HL-60/S4 treated with retinoic acid at 250 ng/mL for 4 days and 3 days (cell line): ENCODE results near the gene STN1.

ENCODE experiments used
- in situ Hi-C: fragments of 300-500 bp; cut with MboI; formaldehyde crosslinking; loops from 2 replicates; pipeline ENCODE4 v1.7.0; 2022; ENCODE audit warnings: low sequenced_read_pairs

Gene STN1, protein sequence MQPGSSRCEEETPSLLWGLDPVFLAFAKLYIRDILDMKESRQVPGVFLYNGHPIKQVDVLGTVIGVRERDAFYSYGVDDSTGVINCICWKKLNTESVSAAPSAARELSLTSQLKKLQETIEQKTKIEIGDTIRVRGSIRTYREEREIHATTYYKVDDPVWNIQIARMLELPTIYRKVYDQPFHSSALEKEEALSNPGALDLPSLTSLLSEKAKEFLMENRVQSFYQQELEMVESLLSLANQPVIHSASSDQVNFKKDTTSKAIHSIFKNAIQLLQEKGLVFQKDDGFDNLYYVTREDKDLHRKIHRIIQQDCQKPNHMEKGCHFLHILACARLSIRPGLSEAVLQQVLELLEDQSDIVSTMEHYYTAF

DNA sequence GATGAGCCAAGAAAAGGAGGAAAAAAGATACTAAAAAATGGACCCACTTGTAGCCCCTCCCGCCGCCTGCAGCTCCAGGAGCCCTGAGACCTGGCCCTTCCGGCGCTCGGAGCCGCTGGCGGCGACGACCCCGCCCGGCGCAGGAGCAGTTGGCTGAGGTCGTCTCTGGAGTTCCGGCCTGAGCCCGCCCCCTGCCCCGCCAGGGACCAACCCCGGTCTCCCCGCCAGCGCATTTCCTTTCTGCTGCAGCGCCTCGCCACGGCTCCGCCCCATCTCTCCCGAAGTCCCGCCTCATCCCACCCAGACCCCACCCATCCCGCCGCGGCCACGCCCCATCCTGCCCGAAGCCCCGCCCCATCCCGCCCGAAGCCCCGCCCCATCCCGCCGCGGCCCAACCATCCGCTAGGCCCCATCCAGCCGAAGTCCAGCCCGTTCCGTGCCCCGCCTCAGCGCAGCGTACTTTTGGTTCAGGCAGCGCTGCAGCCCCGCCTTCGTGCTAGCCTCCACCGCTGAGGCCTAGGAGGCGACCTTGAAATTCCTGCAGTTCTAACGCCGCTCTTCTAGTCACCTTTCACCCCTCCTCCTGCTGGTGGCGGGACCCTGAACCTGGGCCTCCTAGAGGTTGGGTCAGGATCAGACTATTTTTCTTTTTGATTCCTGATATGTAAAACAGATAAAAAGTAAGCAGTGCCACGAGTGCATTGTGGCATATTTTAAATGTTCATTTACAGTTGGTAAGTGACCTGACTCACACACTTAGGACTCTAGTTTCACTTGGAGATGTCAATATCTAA is at the start of gene STN1:
TSS of gene STN1 (minus strand) at position 132 of the 794 bp plus-strand sequence. CDS start 590 bp downstream, outside the sequence.
- in situ Hi-C loops, result no loop called here

DNA sequence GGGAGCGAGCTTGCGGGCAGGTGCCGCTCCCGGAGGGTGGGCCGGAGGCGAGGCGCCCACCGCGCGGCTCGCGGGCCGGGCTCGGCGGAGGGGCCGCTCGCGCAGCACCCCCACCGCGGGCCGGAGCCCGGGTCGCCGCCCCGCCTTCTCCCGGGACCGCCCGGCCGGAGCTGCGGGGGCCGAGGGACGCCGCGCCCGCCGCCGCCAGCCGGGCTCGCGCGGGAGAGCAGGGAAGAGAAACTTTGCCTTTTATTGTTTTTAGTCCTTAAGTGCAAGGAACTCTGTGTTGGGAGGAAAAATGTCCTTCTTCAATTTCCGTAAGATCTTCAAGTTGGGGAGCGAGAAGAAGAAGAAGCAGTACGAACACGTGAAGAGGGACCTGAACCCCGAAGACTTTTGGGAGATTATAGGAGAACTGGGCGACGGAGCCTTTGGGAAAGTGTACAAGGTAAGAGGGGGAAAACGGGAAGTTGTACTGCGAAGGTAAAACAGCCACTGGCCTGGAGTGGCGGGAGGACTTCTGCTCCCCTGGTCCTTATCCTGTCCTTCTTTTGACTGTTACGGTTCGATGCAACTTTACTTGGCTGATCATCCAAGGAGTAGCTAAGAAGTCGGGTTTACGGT is 49.6 kb upstream of the STN1 start:
- in situ Hi-C loops, result no loop called here

DNA sequence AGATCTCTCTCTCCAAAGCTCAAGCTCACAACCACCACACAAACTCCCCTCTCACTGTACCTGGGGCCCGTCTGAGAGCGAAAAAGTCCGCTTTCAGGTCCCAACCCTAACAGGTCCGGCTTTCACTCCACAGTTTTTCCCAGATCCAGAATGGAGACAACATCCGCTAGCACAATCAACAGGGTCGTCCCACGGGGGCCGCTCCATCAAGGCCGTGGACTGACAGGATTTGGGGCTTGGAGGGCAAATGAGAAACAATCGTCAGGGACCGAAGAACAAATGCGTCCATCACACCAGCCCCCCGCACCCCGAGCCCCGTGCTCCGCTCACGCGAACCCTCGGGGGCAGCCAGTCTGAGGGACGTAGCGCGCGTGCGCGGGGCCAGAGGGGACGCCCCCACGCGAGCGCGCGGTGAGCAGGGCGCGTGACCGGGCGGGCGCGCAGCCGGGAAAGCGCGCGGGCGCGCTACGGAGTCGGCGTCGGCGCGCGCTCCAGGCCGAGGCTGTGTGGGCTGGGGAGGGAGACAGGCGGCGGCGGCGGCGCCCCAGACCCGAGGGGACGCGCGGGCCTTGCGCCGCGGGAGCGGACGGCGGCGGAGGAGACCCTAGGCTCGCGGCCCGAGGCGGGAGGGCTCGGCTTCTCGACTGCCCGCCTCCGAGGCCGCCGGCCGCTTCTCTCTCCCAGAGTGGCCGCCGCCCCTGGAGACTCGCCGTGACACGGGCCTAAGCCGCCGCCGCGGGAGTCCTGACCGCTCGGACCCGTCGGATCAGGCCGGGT is 48.9 kb upstream of the STN1 start, which contains the start of gene SLK:
TSS of gene SLK (plus strand) at position 470 of the 777 bp plus-strand sequence. CDS start 606 bp downstream, outside the sequence.
- in situ Hi-C loops, result no loop called here

DNA sequence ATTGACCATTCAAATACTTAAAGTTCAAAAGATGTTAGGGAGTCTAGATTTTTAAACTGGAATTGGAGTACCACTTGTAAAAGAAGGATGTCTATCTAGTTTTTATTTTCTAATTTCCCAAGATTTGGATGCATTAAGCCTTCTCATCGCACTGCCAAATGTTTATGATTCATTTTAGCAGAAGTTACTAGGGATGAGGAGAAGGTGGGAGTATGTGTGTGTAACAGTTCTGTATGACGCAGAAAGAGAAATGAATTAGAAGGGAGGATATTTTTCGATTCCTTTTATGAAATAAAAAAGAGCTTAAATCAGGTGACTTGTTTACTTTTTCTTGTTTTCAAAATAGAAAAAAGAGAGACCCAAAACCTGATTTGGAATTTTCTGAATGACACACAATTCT is 42.1 kb upstream of the STN1 start:
- in situ Hi-C loops, result no loop called here

DNA sequence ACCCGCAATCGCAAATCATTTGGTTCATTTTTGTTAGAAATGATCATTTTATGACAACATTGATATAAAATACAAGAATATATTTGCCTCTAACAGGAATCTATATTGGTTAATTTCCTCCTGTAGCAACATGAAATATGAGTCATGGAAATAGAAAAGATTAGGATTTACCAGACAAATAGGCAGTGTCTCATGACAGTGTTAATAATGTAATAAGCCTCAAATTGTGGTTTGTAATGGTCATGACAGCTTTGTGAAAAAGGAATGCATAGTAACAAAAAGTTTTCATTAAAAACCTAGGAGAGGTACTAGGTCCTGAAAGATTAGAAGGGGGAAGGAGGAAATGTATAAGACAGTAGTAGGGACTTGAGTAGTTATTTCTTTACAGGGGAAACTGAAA is 41.0 kb upstream of the STN1 start:
- in situ Hi-C loops, result no loop called here

DNA sequence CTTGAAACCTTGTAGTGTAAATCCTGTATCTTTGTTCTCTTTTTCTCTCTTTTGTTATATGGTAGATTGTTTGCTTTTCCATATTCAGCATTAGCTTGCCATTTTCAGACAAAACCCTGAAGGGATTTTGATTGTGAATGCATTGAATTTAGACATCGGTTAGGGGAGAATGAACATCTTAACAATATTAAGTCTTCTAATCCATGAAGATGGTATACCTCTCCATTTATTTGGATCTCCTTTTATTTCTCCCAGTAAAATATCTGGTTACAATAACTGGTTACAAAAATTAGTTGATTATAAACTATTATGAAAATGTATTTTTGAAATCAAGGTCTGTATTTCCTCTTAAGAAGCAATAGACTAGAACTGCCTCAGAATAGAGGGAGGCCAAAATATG is 36.6 kb upstream of the STN1 start:
- in situ Hi-C loops, result no loop called here

DNA sequence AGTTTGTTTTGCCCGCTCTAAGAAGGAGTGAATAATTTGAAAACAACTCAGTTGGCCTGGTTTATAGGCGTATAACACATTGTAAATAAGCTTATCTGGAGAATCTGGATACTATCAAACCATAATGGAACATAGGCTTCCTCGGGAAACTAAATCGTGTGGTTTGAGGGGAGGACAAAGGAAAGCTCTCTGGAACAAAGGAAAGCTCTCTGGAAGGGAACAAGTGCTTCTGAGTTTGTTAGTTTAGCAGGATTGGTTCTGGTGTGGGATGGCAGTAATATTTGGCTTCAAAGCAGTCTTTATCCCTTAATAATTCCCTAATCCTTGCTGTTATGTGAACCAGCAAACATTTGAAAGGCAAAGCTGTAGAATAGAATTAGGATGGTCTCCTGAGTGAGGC is 34.0 kb upstream of the STN1 start:
- in situ Hi-C loops, result no loop called here

DNA sequence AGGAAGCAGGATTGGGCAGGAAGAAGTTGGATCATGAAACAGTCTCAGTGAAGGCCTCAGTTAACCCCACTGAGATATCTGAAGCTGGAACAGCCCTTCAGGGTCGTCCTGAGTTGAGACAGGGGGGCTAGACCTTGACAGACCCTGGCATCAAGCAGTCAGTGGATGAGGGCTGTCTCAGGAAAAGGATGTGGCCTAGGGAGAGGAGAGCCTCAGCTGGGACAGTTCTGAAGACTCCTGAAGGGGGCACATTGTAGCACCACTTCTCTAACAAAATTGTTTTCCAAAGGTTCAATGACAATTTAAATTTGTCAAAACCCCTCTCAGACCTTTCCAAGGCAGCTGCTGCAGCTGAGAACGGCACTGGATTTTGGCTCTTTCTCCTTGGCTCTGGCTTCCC is 33.2 kb upstream of the STN1 start:
- in situ Hi-C loops, result no loop called here

DNA sequence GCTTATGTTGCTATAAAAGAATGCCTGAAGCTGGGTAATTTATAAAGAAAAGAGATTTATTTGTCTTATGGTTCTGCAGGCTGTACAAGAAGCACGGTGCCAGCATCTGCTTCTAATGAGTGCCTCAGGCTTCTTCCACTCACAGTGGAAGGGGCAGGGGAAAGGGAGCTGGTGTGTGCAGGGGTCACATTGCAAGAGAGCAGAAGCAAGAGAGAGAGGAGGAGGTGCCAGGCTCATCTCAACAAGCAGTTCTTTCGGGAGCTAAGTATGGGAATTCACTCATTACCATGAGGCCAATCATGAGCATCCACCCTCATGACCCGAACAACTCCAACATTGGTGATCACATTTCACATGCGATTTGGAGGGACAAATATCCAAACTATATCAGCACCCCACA is 31.7 kb upstream of the STN1 start:
- in situ Hi-C loops, result no loop called here

DNA sequence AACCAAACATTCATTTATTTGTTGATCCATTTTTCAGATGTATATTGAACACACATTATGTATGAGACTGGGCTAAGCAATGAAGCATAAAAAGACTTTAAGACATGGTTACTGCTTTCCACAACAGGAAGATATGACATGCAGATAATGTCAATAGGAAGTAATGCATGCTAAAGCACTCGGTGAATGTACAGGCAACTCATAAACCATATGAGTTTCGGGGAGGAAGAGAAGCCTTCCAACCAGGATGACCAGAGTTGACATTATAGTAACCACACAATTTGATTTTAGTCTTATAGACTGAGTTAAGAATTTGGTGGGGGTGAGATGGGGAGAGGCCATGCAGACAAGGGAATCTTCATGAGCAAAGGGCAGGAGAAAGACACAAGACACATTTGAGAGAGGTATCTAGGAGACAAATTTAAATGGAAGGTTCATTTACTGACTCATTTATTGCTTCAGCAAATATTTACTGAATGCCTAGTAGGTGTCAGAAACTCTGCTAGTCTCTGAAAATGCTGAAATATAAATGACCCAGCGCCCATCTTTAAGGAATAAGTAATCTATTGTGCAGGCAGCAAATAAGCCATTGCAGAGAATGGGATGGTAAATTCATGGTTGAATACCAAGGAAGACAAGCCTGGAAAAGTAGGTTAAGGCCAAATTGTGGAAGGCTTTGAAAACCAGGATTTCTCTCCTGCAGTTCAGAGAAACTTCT is 30.0 kb upstream of the STN1 start:
- in situ Hi-C loops, result no loop called here

DNA sequence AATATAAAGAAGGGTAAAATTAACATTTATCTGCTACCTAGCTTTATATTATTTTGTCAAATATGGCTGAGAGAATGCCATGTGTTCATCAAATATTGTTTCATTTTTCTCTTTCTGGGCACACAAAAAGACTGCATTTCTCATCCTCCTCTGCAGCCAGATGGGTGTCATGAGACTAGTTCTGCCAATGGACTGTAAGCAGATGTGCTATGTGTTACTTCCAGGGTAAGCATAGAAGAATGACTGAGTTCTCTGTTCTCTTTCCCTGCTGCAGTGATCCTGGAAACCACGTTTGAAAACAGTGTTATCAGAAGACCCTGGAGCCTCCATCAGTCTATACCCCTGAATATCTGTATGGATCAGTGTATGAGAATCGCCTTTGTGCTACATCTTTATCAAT is 24.9 kb upstream of the STN1 start:
- in situ Hi-C loops, result no loop called here

DNA sequence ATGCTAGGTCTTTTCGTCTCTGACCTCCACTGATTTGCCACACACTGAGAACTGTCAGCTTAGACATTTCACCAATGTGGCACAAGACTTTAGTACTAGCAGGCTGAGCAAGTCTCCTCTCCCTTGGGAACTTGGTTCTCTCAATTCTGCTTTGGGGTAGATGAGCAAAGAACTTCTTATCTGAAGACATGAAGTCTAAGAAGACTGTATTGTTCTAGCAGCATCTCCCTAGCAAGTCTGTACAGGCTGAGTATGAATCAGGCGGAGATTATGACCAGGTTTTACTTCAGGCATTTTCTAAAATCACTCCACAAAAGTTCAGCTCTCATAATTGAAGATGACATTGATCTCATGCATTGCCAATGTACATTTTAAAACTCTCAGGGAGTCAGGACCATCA is 23.8 kb upstream of the STN1 start:
- in situ Hi-C loops, result no loop called here

DNA sequence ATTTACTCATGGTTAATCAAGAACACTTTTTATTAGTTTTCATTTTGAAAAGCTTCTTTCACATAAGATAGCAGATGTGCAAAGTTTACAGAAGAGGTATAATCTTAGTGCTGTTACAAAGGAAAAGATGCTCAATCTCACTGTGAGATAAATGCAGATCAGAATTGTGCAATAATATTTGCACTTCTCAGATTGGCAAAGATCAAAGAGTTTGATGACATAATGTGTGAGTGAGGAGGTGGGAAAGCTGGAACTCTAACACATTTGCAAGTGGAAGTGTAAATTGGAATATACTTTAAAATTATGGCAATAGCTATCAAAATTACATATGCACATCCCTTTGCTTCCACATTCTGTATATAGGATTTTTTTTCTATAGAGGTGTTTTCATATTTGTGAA is 21.5 kb upstream of the STN1 start:
- in situ Hi-C loops, result no loop called here

DNA sequence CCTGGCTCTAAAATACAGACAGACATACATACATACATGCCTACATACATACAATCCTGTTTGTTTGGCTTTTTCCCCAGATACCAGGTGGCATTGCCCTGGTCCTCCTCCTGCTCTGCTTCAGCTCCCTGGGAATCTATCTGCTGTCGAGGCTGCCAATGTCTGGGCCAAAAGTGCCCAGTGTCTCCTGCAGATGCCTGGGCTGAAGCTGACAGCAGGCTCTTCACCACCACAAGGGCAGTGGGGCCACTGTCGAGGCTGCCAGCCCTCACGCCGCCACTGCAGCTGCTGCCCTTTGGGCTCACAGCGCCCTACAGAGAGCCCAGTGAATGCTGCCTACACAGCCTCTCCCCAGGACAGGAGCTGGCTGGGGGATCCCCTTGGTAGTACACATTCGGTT is 18.0 kb upstream of the STN1 start:
- in situ Hi-C loops, result no loop called here

DNA sequence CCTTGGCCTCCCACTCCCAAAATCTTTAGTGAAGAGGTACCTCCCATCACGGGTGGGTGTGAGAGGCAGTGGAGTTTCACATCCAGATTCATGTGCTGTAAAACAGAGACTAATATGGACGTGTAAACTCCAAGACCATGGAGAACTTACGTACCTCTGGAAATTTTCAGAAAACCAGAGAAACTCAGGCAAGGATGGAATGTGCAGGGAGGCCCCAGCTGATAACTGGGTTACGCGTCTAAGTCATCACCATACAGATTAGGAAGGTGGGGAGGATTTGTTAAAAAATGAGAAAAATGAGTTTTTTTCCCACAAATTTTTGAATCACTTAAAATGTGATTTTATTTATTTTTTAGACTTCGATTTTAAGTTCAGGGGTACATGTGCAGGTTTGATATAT is 16.3 kb upstream of the STN1 start:
- in situ Hi-C loops, result no loop called here

DNA sequence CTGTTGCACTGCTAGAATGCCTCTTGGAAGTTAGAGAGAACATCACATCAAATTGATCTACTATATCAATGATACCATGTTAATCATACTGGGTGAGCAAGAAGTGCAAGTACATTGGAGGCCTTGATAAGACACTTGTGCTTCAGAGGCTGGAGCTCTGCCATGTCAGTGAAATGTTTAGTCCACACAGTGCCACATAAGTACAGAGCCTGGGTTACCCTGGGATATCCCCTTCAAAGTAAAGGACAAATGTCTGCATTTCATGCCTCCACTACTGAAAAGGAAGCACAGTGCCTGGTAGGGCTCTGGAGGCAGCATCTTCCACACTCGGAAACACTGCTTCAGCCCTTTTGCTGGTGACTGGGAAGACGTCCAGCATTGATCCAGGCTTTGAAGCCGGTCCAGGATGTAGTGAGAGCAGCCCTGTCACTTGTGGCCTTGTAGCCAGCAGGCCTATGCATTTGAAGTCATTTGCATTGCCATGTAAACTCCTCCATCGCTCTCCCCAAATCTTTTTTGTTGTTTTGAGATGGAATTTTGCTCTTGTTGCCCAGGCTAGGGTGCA is 15.7 kb upstream of the STN1 start:
- in situ Hi-C loops, result no loop called here

DNA sequence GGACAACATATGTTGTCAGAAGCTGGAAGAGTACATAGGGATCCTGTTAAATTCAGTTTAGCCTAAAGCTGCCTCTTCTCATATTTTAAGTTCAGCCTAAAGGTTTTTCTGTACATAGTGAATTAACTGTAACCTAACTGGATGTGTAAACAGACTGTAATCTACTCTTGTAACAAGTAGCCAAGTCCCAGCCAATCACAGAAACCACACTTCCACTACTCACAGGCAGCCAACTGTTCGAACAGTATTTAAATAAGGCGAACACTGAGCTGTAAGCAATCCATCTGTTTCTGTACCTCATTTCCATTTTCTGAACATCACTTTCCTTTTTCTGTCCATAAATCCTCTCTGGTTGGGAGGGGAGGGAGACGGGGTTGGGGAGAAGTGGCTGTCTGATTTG is 15.0 kb upstream of the STN1 start:
- in situ Hi-C loops, result no loop called here

DNA sequence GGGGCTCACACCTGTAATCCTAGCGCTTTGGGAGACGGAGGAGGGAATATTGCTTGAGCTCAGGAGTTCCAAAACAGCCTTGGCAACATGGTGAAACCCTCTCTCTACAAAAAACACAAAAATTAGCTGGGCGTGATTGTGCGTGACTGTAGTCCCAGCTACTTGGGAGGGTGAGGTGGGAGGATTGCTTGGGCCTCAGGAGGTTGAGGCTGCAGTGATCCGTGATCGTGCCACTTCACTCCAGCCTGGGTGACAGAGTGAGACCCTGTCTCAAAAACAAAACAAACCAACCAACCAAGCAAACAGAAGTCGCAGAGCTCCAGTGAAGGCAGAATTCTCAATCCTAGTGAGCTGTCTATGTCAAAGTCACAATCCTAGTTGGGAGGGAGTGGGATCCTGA is 14.3 kb upstream of the STN1 start:
- in situ Hi-C loops, result no loop called here

DNA sequence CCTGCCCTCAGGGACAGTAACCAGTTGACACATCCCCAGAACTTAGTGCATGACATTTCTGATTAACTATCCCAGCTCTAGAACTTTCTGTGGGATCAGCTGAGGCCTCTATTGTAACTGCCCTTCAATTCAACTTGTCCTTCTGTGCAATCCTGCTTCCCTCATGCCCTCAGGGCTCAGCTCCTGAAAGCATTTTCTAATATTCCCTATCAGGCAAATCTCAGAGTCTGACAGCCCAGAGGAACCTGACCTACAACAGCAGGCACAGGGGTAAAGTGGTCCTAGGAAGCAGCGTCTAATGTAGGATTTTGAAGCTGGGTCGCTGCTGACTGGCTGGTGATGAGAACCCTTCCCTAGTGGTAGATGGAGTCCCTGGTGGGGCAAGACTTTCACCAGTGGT is 13.6 kb upstream of the STN1 start:
- in situ Hi-C loops, result no loop called here

DNA sequence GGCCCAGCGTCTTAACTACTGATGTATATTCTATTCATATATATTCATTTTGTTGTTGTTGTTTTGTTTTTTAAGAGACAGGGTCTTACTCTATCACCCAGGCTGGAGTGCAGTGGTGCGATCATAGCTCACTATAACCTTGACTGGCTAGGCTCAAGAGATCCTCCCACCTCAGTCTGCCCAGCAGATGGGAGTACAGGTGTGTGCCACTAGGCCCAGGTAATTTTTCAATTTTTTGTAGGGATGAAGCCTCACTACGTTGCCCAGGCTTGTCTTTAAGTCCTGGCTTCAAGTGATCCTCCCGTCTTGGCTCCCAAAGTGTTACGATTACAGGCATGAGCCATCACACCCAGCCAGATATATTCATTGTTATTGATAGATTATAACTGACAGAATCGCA is 12.9 kb upstream of the STN1 start:
- in situ Hi-C loops, result no loop called here
